GM12891 (cell line): ENCODE measurements around the gene PDE3A.
A peak's percentile ranks its signal among the peaks of the same experiment; 100 is the strongest.

Experiments used
- DNase-seq: peaks from one replicate; pipeline ENCODE4 v3.0.0; 2011; ENCODE audit warnings: low spot score; ENCODE audit not compliant: insufficient read length
- FAIRE-seq: peaks from 2 replicates; lab custom pipeline; 2011; peaks lifted over from hg19 to GRCh38; lab: Jason Lieb, UNC
- PAX5 ChIP-seq: IDR thresholded peaks from 2 replicates; pipeline ENCODE4 v1.6.1; 2011; ENCODE audit warnings: low read length, moderate library complexity, mild to moderate bottlenecking; ENCODE audit not compliant: insufficient read depth, severe bottlenecking
- POLR2A ChIP-seq: IDR thresholded peaks from 2 replicates; pipeline ENCODE4 v1.6.1; 2011; ENCODE audit warnings: low read depth, low read length, control low read depth
- POLR2AphosphoS5 ChIP-seq: IDR thresholded peaks from 2 replicates; pipeline ENCODE4 v1.6.1; 2011; ENCODE audit warnings: low read depth, low read length, control low read depth
- POU2F2 ChIP-seq: IDR thresholded peaks from 2 replicates; pipeline ENCODE4 v1.6.1; 2011; ENCODE audit warnings: low read depth, mild to moderate bottlenecking, control low read depth, low read length, moderate library complexity
- SPI1 ChIP-seq: IDR thresholded peaks from 2 replicates; pipeline ENCODE4 v1.6.1; 2011; ENCODE audit warnings: low read depth, low read length, control low read depth
- TAF1 ChIP-seq: IDR thresholded peaks from 2 replicates; pipeline ENCODE4 v1.6.1; 2011; ENCODE audit warnings: low read depth, low read length, control low read depth

PDE3A gene

DNA sequence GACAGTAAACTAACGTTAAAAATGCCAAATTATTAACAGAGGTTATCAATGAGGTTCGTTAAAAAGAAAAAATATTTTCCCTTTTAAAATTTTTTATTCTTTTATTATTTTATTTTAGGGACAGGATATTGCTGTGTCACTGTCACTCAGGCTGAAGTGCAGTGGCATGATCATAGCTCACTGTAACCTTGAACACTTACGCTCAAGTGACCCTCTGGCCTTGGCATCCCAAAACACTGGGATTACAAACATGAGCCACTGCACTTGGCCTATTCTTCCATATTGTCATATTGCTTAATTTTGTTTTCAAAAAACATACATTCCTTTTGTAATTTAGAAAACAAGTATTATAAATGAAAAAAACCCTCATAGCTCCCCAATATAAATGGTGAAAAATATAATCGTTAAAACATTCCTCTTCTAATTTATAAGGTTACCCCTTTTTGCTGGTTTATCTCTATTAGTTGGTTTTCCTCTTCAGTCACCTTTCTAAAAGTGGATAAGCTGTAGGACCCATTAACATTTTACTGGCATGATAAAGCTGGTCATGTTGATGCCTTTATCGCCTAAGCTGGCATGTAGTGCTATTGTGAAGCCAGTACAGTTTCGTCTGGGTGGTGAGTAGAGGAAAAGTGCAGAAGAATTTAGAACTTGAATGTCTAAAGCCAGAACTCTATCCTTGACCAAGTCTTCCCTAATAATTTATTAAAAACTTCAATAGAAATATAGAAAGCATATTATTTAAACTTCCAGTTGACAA is 27.6 kb downstream of the PDE3A start:
- TF ChIP-seq POU2F2 = no peak
- no peak for TF ChIP-seq PAX5
- no peak for TF ChIP-seq TAF1
- TF ChIP-seq POLR2A = no peak
- no peak for TF ChIP-seq SPI1
- no peak for TF ChIP-seq POLR2AphosphoS5
- FAIRE-seq = no peak
- DNase-seq = no peak

DNA sequence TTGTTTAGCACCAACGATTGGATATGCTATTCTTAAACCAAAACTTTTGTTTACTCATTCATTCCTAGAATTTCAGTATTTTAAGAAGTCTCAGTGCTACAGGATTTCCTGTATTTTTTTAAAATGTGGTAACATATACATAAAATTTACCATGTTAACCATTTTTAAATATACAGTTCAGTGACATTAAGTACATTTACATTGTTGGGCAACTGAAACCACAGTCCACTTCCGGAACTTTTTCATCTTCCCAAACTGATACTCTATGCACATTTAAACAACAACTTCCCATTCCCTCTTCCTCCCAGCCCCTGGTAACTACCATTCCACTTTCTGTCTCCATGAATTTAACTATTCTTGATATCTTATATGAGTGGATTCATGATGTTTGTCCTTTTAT is 30.3 kb downstream of the PDE3A start:
- DNase-seq = no peak
- no peak for TF ChIP-seq PAX5
- TF ChIP-seq POLR2AphosphoS5 = no peak
- no peak for TF ChIP-seq SPI1
- no peak for TF ChIP-seq TAF1
- no peak for TF ChIP-seq POU2F2
- TF ChIP-seq POLR2A = no peak
- FAIRE-seq = no peak

DNA sequence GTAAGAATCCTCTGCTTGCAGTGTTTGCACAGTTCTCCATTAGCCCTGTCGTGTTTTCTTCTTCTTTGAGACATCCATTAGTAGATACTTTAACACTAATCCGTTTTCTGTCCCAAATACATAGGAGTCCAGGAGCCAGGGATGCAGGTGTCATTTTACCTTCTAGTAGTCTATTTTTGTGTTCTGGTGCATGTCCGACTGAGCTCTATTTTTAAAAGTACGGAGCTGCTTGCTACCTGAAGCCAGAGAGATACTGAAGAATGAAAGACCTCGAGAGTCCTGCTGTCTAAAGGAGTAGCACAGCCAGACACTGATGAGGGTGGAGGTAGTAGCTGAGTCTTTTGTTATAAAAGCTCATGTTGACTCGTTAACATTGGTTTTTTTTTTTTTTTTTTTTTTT is 31.7 kb downstream of the PDE3A start:
- TF ChIP-seq POLR2AphosphoS5 (no peak), POU2F2 (no peak)
- no peak for FAIRE-seq
- no peak for DNase-seq

DNA sequence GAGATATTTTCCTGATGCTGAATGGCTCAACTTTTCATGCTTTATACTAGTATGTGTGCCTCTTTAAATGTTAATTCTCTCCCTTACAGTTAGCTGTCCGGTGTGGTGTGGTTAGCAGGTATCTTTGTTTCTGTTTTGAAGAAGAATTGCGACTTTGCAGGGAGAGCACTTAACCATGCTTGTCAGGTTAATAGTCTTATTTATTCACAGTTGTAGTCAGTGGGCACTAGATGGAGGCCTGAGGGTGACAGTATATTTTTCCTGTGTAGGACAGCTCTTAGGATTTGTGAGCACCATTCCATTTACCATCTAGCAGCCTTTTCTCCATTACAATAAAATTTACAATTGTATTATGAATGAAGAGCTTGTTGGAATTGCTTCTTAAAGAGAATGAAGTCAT is 34.9 kb downstream of the PDE3A start:
- DNase-seq = no peak
- FAIRE-seq = no peak
- TF ChIP-seq POLR2AphosphoS5 = no peak
- no peak for TF ChIP-seq SPI1
- TF ChIP-seq TAF1 = no peak
- TF ChIP-seq POLR2A = no peak
- no peak for TF ChIP-seq POU2F2
- no peak for TF ChIP-seq PAX5

DNA sequence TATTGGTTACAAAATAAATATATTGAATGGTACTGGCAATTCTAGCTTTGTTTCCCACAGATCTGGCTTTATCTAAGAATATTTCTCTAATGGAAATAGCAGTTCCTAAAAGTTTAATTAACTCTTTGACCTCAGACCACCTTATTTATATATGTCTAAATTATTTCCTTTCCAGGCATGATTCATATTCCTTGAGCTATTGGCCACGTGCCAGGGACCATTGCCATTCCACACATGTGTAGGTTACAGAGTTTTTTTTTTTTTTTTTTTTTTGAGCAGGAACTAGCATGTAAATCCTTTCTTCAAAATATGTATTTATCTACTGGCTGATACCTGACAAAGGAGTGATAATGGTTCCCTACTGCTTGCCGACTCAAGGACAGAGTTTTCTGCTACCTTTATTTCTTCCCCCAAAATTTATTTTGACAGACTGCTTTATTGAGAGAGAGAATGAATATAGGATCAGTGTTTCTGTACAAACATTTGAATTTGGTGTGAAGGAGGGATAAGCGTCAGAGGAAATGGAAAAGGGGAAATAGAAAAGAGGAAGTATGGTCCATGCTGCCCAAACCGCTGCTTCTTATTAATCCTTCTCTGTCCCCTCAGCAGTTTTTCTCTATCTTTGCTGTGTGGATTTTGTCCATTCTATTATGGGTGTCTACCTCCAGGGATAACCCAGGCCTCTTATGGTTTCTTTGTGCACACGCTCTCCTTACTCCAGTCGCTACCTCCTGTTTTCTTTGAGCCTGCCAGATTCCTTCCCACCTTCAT is 36.4 kb downstream of the PDE3A start:
- FAIRE-seq = no peak
- no peak for DNase-seq

DNA sequence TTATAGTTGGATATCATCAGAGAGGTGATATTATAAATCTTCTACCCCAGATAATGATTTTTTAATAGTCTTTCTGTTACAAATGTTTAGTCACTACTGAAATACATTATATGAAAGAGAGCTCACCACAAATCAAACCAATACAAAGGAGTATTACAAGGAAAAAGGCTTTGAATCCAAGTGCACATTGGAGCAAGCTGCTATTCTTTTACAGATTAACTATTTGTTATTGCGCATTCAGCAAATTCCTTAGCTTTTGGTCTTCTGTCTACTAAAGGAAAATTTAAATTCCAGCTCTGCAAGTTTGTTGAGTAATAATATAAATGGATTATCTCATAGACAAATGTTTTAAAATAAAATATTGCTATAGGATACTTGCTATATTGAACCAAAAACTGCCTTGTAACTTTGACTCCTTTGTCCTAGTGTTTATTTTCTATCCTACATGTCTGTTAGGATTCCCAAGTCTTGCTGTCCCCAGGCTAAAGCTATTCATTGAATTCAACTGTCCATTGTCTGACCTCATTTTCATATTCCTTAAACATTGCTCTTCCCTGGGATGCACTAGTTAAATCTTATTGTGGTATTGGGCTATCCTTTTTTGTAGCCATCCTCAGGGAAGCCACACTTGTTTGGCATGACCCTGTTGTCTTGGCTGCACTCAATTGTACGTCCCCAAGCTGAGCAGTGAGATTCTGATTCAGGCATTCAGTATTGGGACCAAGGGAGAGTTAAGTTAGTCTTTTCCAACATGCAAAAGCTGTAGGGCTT is 41.5 kb downstream of the PDE3A start:
- TF ChIP-seq PAX5 (no peak), POLR2A (no peak)
- DNase-seq (no peak), FAIRE-seq (no peak)

More for the DNA sequence above, 36.4 kb downstream of the PDE3A start:
- TF ChIP-seq SPI1 = 0 out of 2 replicates have a peak, but pooled peaks have one; percentile 6
- TF ChIP-seq PAX5 = no peak

DNA sequence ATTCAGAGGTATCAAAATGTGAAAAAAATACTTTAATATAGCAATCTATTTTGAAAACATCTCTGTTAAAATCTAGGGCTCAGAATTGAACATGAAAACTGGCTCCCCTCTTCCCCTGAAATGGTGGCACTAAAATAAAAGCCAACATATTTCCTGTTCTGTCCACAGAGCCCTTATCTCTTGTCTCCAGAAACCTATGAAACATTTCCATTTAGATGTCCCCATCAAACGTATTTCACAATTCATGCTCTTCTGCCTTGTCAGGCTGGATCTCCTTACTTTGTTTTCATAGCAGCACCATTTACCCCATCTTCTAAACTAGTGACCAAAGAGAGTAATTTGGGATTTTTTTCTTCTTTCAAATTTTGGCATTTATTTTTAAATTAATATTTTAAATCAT is 42.4 kb downstream of the PDE3A start:
- DNase-seq (no peak), FAIRE-seq (no peak)
- TF ChIP-seq SPI1 = no peak
- TF ChIP-seq POLR2A = no peak
- TF ChIP-seq POU2F2 = no peak
- TF ChIP-seq POLR2AphosphoS5 = no peak
- no peak for TF ChIP-seq PAX5
- no peak for TF ChIP-seq TAF1

DNA sequence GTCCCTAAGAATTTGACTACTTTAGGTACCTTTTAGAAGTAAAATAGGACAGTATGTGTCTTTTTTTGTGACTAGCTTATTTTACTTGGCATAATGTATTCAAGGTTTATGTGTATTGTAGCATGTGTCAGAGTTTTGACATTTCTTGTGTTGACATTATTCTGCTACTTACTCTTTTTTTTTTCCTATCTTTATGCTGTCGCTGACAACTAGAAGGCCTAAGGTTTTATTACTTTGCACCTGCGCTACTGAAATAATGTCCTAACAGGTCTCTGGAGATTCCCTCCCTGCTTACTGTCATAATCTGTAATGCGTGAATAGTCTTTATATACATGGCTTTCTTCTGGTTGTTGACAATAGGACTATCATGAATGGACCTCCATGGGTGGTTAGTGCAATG is 43.0 kb downstream of the PDE3A start:
- no peak for FAIRE-seq
- TF ChIP-seq SPI1 (no peak), PAX5 (no peak), POU2F2 (no peak), POLR2A (no peak), POLR2AphosphoS5 (no peak), TAF1 (no peak)
- no peak for DNase-seq

DNA sequence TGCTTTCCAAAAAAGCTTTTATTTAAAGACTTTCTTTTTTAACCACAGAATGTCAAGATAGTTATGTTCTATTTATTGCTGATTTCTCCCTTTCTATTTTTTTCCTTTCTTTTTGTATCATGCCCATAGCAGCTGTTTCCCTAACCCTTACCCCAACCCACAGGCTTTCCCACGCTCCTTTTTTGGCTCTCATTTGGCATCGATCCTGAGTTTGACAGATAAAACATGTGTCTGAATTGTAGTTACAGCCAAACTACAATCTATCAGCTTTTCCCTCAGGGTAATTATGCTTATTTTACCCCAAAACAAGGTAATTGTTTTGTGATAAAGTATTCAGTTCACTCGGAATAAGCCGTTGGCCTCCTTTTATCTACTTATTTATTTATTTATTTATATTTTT is 46.7 kb downstream of the PDE3A start:
- TF ChIP-seq POU2F2 (no peak), TAF1 (no peak), SPI1 (no peak), POLR2AphosphoS5 (no peak), POLR2A (no peak), PAX5 (no peak)
- no peak for DNase-seq
- FAIRE-seq = no peak

DNA sequence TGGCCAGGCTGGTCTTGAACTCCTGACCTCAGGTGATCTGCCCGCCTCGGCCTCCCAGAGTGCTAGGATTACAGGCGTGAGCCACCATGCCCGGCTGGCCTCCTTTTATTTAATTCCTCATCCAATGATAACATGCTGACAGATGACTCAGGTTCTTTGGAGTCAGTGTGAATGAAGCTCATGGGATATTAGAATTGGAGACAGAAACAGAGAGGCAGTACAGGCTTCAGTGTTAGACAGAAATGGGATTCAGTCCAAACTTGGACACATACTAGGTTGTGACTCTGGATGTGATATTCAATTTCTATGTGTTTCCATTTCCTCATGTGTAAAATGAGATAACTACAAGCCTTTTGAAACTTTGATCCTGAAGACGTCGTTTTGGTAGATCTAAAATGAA is 47.3 kb downstream of the PDE3A start:
- TF ChIP-seq PAX5 (no peak), SPI1 (no peak), POLR2AphosphoS5 (no peak), TAF1 (no peak), POU2F2 (no peak), POLR2A (no peak)
- DNase-seq (no peak), FAIRE-seq (no peak)
